CD14-positive monocyte (primary cell): ENCODE data around the gene ABHD4. TPM values are rescaled to one million over a fixed set of nuclear protein-coding genes. Genes with fewer than 3 reads are reported as not detected.

ENCODE experiments used
- DNase-seq, 3 donors: peaks; one replicate each; pipeline ENCODE4 v3.0.0-alpha.2; 2011 to 2022
- H2AFZ ChIP-seq: 2 replicates; pipeline ENCODE4 v1.6.0; 2012; ENCODE audit warnings: mild to moderate bottlenecking, low read depth, low read length, inconsistent platforms; ENCODE audit not compliant: insufficient read depth, poor library complexity, severe bottlenecking
- H3K27ac ChIP-seq, 2 donors: 1 replicate in 1 of 2; 2 replicates in 1 of 2; pipeline ENCODE4 v1.5.1; 2012 to 2013; ENCODE audit warnings: low read length in 2 of 2, control low read depth in 1 of 2, inconsistent platforms in 1 of 2, low read depth in 1 of 2, mild to moderate bottlenecking in 1 of 2
- H3K27me3 ChIP-seq, 2 donors: one replicate each; pipeline versions ENCODE4 v1.6.0 to v1.6.1; 2011 to 2013; ENCODE audit warnings: low read length in 2 of 2; ENCODE audit not compliant: control insufficient read depth in 2 of 2, insufficient read depth in 2 of 2
- H3K36me3 ChIP-seq, 2 donors: replicated peaks in 1 of 2; 1 replicate in 1 of 2; 2 replicates in 1 of 2; pipeline versions ENCODE4 v1.5.1 to v1.6.1; 2012 to 2013; ENCODE audit warnings: low read length in 2 of 2, control low read depth in 1 of 2, inconsistent platforms in 1 of 2, mild to moderate bottlenecking in 1 of 2; ENCODE audit not compliant: insufficient read depth in 2 of 2, control insufficient read depth in 1 of 2
- H3K4me1 ChIP-seq, 2 donors: 1 replicate in 1 of 2; 2 replicates in 1 of 2; pipeline versions ENCODE4 v1.5.1 to v1.6.1; 2012 to 2013; ENCODE audit warnings: low read length in 2 of 2, control low read depth in 1 of 2, inconsistent platforms in 1 of 2, mild to moderate bottlenecking in 1 of 2, moderate library complexity in 1 of 2; ENCODE audit not compliant: insufficient read depth in 2 of 2, control insufficient read depth in 1 of 2
- H3K4me2 ChIP-seq: replicated peaks from 2 replicates; pipeline ENCODE3; 2012; ENCODE audit warnings: low read length, moderate library complexity, mild to moderate bottlenecking; ENCODE audit not compliant: poor library complexity, severe bottlenecking; ENCODE audit errors: extremely low read depth
- H3K4me3 ChIP-seq, 3 experiments: fragments of 200-600 bp in 1 of 3; sonication (generic) in 1 of 3; replicated peaks in 1 of 3; 1 replicate in 2 of 3; 2 replicates in 1 of 3; pipeline ENCODE4 v1.5.1; 2011 to 2013; ENCODE audit warnings: low read length in 3 of 3, mild to moderate bottlenecking in 3 of 3, control low read depth in 2 of 3, low read depth in 2 of 3, inconsistent platforms in 1 of 3, moderate library complexity in 1 of 3
- H3K79me2 ChIP-seq: 2 replicates; pipeline ENCODE4 v1.6.0; 2012; ENCODE audit warnings: mild to moderate bottlenecking, control low read depth, inconsistent platforms, low read length, moderate library complexity; ENCODE audit not compliant: insufficient read depth
- H3K9ac ChIP-seq: 2 replicates; pipeline ENCODE4 v1.6.0; 2017; ENCODE audit warnings: low read length, mild to moderate bottlenecking; ENCODE audit not compliant: insufficient read depth, poor library complexity, severe bottlenecking
- H3K9me3 ChIP-seq, 2 donors: replicated peaks in 1 of 2; 1 replicate in 1 of 2; 2 replicates in 1 of 2; pipeline versions ENCODE4 v1.5.1 to v1.6.1; 2012 to 2013; ENCODE audit warnings: low read length in 2 of 2, control low read depth in 1 of 2; ENCODE audit not compliant: control insufficient read depth in 1 of 2, insufficient read depth in 1 of 2
- H4K20me1 ChIP-seq: 2 replicates; pipeline ENCODE4 v1.6.0; 2012; ENCODE audit warnings: mild to moderate bottlenecking, low read length, control low read depth, moderate library complexity; ENCODE audit not compliant: insufficient read depth
- H3K27ac Mint-ChIP-seq, 7 donors: one replicate each; pipeline ENCODE4 v1.8.0; 2020; ENCODE audit warnings: mild to moderate bottlenecking in 7 of 7, mixed read lengths in 7 of 7, moderate library complexity in 6 of 7, inconsistent platforms in 2 of 7
- H3K27me3 Mint-ChIP-seq, 3 donors: one replicate each; pipeline ENCODE4 v1.8.0; 2021 to 2022; ENCODE audit warnings: low read depth in 3 of 3, mild to moderate bottlenecking in 3 of 3, mixed read lengths in 3 of 3, moderate library complexity in 3 of 3, inconsistent platforms in 1 of 3
- H3K36me3 Mint-ChIP-seq, 2 donors: one replicate each; pipeline ENCODE4 v1.8.0; 2020; ENCODE audit warnings: mixed read lengths in 2 of 2, inconsistent platforms in 1 of 2, mild to moderate bottlenecking in 1 of 2
- H3K4me1 Mint-ChIP-seq: one replicate; pipeline ENCODE4 v1.8.0; 2020; ENCODE audit warnings: mild to moderate bottlenecking, mixed read lengths
- H3K4me3 Mint-ChIP-seq, 2 donors: one replicate each; pipeline ENCODE4 v1.8.0; 2020; ENCODE audit warnings: mild to moderate bottlenecking in 2 of 2, mixed read lengths in 2 of 2, moderate library complexity in 1 of 2
- H3K9me3 Mint-ChIP-seq, 7 donors: one replicate each; pipeline ENCODE4 v1.8.0; 2020 to 2022; ENCODE audit warnings: mixed read lengths in 7 of 7, mild to moderate bottlenecking in 6 of 7, moderate library complexity in 6 of 7, inconsistent platforms in 2 of 7
- WGBS: methylation state at CpG from one replicate; pipeline ENCODE4 v1.1.5; 2013; ENCODE audit warnings: missing lambda C conversion rate; ENCODE audit not compliant: insufficient coverage; 5-methylcytosine and 5-hydroxymethylcytosine counted together
- intact Hi-C, 2 donors: fragments of 100-400 bp; cut with micrococcal nuclease; formaldehyde crosslinking; loops; one replicate each; pipeline versions ENCODE4 v1.15.0 to v1.15.1; 2023
- polyA plus RNA-seq, 3 donors: library from polyadenylated mRNA; depleted of rRNA in 1 of 3; unstranded in 2 of 3; stranded (reverse) in 1 of 3; fragments of 300-500 nt in 2 of 3; fragments of >200 nt in 1 of 3; fragmentation: Illumina TruSeq in 2 of 3; gene quantifications; 1 replicate in 2 of 3; 2 replicates in 1 of 3; pipeline ENCODE4 v1.2.3, GENCODE V29; 2012 to 2021
- TF ChIP-seq, protein P1 (sequence below): fragments of 200-600 bp; IDR thresholded peaks from one replicate; pipeline ENCODE4 v1.8.0; 2022; ENCODE audit warnings: antibody characterized with exemption, mild to moderate bottlenecking

ABHD4 gene
- polyA plus RNA-seq, 3 donors: 9.4 to 13.4 (median 12.5) TPM

DNA sequence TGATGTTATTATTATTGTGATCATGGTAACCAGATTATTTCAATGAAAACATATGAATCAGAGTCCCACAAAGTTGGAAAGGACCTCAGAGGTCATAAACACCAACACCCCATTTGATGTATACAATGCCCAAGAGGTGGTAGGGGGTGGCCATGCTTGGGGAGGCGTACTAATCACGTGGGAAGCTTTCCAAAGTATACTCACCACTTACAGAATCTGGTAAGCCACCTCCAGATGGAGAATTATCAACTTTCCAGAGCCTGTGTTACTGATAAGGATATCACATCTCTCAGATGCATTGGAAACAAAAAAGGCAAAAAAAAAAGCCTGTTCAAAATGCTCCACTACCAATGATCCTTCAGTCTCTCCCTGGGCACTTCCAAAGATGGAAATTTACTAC, 17.5 kb upstream of the ABHD4 start:
- H3K9me3 Mint-ChIP-seq: peaks cover 0 to 1% (median 0%) of the 10 kb centered on the region in 7 donors
- Histone ChIP-seq H4K20me1 (peaks cover 39% of the 10 kb centered on the region), H3K36me3 (peaks cover 5 to 33% of the 10 kb centered on the region in 2 donors), H3K27ac (peak overlapping the region in 1 of 2 donors; percentile 26), H3K79me2 (peaks cover 74% of the 10 kb centered on the region), H2AFZ (no peak overlapping the region), H3K27me3 (no peaks in the 10 kb centered on the region), H3K4me3 (no peak overlapping the region), H3K9ac (no peak overlapping the region), H3K9me3 (no peaks in the 10 kb centered on the region), H3K4me1 (peaks cover 0 to 10% of the 10 kb centered on the region in 2 donors), H3K4me2 (no peak overlapping the region)
- H3K36me3 Mint-ChIP-seq: peaks cover 12 to 56% of the 10 kb centered on the region in 2 donors
- WGBS: no CpG with 5 or more reads among the region's 2 CpGs
- peaks cover 23% of the 10 kb centered on the region for H3K4me1 Mint-ChIP-seq
- no peak overlapping the region for H3K27ac Mint-ChIP-seq
- H3K4me3 Mint-ChIP-seq: no peak overlapping the region
- TF ChIP-seq, protein P1, sequence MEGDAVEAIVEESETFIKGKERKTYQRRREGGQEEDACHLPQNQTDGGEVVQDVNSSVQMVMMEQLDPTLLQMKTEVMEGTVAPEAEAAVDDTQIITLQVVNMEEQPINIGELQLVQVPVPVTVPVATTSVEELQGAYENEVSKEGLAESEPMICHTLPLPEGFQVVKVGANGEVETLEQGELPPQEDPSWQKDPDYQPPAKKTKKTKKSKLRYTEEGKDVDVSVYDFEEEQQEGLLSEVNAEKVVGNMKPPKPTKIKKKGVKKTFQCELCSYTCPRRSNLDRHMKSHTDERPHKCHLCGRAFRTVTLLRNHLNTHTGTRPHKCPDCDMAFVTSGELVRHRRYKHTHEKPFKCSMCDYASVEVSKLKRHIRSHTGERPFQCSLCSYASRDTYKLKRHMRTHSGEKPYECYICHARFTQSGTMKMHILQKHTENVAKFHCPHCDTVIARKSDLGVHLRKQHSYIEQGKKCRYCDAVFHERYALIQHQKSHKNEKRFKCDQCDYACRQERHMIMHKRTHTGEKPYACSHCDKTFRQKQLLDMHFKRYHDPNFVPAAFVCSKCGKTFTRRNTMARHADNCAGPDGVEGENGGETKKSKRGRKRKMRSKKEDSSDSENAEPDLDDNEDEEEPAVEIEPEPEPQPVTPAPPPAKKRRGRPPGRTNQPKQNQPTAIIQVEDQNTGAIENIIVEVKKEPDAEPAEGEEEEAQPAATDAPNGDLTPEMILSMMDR: no peak
- intact Hi-C loops: loop anchor here in 1 of 2 donors (10.0 kb wide), 1 partner anchor 724 kb away; the partner anchor contains the start of genes BCL2L2 and PPP1R3E
- no peak for DNase-seq
- H3K27me3 Mint-ChIP-seq: no peaks in the 10 kb centered on the region

- WGBS: no CpG with 5 or more reads among the region's 1 CpG
- peaks cover 0 to 36% of the 10 kb centered on the region in 2 donors for H3K36me3 ChIP-seq
- Mint-ChIP-seq H3K4me1 (peaks cover 46% of the 10 kb centered on the region), H3K4me3 (no peak overlapping the region), H3K27me3 (no peaks in the 10 kb centered on the region), H3K9me3 (no peaks in the 10 kb centered on the region), H3K27ac (peak overlapping the region in 1 of 7 donors; percentile 22), H3K36me3 (peaks cover 13 to 47% of the 10 kb centered on the region in 2 donors)
- H2AFZ ChIP-seq: no peak overlapping the region
- H3K9ac ChIP-seq: no peak overlapping the region
- H4K20me1 ChIP-seq: peaks cover 25% of the 10 kb centered on the region
- peaks cover 11 to 24% of the 10 kb centered on the region in 2 donors for H3K4me1 ChIP-seq
- intact Hi-C loops: loop anchor here in 1 of 2 donors (10.0 kb wide), 1 partner anchor 721 kb away; the partner anchor contains the start of genes BCL2L2 and PPP1R3E
- TF ChIP-seq, protein P1: no peak
- no peaks in the 10 kb centered on the region for H3K9me3 ChIP-seq
- H3K4me3 ChIP-seq: no peak overlapping the region
- no peak for DNase-seq
- H3K4me2 ChIP-seq: no peak overlapping the region
- H3K79me2 ChIP-seq: peaks cover 85% of the 10 kb centered on the region
- peak overlapping the region in 1 of 2 donors; percentile 36 for H3K27ac ChIP-seq
- no peaks in the 10 kb centered on the region for H3K27me3 ChIP-seq
Measured at GRCh38 chr14:22583994-22584393, 14.1 kb upstream of the ABHD4 start.
